T follicular helper cell (primary cell): ENCODE data around the gene KAT7.
"Not testable (repeated sequence)": the region's sequence is repeated elsewhere in the genome, so short reads cannot be mapped to it uniquely, and the experiment has no call there.

Experiments
- DNase-seq: peaks from one replicate; pipeline ENCODE4 v3.0.0-alpha.2; 2020; ENCODE audit warnings: low read depth
- total RNA-seq, 2 experiments: gene quantifications; one replicate each; lab custom pipeline; 2026; lab: John Stamatoyannopoulos, UW

The KAT7 gene
- total RNA-seq = 104 to 162 reads per million in 2 experiments

DNA sequence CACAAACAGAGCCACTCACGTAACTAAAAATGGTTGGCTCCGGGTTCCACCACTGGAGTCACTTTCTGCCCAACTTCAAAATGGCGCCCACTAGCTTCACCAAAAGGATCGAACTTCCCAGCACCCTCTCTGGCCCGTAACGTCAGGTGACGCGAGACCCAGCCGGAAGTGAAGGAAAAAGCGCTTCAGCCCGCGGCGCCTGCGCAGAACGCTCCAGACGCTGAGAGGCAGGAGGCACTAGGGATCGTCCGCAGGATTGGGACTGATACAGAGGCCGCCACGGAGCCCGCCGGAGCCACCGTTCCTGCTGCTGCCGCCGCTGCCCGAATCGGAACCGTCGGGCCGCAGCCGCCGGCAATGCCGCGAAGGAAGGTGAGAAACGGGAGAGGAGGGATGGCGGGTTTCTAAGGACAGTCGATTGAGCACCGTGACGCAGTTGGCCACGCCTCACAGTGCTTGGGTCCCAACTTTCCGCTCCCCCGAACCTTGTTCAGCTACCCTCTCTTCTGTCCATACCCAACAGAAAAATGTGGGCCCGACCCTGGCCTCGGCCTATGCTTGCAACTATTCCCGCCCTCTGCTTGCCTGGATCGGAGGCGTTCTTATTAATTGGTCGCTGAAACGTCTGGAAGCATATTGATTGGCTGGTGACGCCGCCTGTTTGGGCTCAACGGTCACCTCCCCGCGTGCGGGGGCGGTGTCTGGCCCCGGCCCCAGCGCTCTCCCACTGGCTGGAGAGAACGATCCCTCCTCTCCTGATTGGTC lies at the start of gene KAT7:
KAT7 (plus strand) TSS at position 204 of the 765 bp plus-strand sequence; CDS start at position 358, 154 bp downstream.
- peak; percentile 98 for DNase-seq

DNA sequence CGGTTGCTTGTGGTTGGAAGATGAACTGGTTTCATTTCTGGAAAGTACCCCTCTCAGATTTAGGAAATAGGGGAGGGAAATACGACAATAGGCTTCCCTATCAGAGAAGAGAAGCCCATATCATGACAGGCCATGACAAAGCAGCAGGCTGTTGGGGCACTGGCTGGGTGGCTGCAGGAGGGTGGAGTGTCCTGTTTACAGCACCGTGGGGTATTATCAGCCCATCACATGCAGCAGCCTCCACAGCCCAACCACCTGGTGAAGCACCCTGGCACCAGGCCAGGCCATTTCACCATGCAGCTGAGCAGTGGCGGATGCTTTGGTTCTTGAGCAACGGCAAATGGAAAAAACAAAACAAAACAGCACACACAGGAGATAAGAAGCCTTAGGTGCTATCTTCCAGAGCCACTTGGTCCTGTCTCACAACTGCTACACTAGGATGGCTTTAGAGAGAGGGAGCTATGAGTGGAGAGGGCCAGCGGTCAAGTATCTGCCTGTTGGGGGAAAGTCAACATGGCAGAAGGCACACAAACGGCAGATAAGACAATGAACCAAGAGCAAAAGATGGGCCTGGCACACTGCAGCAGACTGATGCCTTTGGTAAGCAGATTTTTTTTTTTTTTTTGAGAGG lies 48.7 kb upstream of the KAT7 start:
- peak; percentile 95 for DNase-seq

DNA sequence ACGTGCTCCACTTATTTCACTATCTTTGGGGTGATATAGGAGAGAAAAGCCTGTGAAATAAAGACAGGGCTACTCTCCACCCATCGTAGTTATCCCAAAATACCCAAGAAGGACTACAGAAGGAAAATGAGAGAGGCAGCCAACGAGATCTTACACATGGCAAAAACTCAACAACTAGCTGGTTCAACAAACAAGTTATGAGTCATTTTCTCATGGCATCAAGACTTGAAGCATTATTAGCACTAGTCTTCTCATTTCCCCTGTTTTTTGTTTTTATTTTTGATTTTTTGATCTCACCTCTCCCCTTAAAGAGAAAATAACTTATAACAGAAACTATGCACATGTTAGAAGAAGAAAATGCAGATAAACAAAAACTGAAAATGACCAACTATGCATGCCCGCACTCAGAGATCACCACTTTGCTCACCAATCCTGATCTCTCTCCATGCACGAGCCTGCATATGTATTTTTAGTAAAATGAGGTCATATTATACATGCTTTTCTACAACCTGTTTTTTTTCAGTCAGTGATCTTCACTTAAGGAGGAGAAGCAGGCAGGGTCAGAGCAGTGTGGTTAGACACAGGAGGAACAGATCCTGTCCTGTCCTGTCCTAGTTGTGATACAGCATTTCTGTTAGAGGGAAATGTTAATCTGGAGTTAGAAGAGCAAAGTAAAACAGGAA lies 47.3 kb upstream of the KAT7 start:
- no peak for DNase-seq

DNA sequence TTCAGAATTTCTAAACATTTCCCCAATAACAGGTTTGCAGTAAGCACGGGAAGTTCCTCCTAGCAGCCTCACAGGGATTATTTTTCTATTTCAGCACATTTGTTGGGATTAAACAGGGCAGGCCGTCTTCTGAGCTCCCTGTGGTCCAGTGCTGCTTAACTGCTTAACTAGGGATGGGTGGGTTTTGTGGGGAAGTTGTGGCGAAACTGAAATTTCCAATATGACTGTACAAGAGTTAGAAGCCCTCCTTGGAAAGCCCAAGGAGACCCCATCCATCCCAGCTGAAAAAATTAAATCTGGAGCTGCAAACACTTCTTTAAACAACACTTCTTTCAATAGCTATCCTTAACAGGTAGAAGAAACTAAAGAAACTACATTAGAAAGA lies 46.8 kb upstream of the KAT7 start:
- no peak for DNase-seq

DNA sequence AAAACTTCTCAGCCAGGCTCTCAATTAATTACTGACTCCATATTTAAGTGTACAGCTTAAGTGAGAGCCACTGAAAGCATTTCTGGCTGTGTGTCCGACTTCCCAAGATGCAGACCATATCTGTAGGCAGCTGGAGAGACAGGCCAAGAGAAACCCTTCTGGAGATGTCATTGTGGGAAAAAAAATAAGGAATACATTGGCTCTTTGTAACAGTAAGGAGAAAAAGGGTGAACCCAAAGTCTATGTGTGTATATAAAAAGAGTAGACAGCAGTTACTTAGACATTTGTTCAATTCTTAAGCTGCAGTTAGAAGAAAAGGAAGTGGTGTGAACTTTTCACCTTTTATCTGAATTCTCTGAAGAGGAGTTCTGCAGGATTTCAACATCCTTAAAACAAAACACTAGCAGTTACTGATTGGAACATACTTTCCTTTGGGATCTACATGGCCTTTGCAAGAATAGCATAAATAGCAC lies 46.3 kb upstream of the KAT7 start:
- DNase-seq = no peak

DNA sequence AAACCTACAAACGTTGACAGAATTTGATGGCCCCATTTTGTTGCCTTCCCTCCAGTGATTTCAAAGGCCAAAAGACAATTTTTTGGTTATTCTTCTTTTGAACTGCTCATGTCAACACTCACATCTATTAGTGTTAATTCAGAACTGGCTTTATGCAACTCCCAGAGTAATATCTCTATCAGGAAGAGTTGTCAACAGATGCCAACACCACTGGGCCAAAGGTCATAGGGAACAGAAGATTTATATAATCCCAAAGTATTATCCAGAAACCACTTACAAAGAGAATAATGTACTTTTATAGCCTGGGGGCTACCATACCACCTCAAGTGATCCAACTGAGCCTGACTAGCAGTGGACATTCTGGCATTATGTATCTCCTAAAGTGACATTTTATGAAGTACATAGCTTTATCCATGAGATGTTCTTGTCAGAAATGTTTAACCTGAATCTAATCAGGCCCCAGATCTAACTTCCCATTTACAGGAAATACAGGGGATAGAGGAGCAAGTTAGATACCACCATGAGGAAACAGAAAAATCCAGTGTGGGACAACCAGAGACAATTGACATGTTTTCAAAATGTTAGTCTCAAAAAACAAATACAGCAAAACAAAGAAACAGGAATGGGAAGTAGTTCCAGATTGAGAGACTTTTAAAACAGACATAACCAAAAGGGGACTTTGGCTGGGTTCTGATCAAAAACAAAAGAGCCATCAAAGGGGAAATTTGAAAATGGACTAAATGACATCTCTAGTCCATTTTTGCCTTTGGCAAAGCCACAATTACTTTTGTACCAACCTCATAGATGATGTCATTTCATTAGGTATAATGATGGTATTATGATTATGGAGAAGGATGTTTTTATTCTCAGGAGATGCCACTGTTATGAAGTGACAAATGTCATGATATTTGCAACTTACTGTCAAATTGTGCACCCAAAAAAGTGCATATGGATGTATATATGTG lies 43.0 kb upstream of the KAT7 start:
- no peak for DNase-seq

DNA sequence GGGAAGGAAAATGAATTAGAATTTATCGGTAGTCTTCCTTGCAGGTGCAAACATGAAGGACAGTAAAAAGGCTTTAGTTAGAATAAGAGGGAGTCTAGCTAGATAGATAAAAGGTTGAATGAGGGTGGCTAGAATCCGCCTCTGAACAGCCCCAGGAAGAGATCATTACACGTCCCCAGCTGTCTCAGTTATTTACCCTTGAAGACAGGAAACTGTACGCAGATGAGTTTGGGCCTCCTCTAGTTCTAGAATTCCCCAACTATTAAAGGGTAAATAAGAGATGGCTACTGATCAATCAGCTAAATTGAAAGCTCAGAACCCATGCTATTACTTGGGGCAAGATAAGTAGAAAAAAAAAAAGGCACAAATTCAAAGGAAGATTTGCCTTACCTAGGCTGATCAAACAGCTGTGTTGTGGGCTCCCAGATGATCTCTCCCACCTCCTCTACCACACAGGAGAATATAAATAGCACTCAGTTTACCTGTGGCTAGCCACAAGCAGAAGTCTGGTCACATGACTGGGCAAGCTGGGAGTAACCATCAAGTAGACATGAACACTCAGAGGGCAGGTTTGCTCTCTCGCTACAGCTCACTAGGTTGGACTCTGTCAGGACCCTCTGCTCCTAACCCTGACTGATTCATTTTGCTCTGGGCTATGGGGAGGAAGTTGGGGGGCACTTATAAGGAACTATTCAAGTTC lies 41.5 kb upstream of the KAT7 start:
- peak; percentile 27 for DNase-seq

DNA sequence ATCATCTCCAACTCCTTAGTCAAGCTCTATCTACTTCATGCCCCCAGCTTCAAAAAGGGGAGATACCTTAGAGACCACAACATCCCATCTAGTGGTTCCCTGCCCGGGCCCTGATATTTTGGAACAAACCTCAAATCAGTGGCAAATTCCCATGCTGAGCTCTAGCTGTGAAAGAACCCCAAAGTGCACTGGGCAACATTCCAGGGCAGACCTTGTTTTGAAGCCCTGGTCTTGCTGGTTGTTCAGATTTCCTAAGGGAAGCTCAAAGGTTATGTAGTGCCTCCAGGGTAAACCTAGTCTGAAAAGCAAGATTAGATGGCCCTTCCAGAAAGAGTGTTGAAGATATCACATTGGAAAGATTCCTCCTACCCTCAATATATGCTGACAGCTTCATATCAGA lies 40.8 kb upstream of the KAT7 start:
- no peak for DNase-seq

DNA sequence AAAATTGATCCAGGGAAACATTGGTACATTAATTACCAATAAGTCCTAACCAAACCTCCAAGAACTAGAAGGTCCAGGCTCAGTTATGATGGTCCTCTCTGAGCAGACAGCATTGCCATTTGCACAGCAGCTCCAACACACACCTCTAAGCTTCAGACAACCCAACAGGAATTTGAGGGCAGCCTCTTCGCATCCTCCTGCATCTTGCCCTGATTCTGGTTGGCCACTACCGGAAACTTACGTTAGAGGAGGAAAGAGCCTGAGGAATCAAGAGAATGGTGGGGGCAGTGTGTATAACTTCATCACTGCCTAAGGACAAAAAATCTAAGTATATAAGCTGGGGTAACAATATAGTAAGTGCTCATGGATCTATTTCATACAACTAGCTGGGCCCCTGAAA lies 40.3 kb upstream of the KAT7 start:
- no peak for DNase-seq

DNA sequence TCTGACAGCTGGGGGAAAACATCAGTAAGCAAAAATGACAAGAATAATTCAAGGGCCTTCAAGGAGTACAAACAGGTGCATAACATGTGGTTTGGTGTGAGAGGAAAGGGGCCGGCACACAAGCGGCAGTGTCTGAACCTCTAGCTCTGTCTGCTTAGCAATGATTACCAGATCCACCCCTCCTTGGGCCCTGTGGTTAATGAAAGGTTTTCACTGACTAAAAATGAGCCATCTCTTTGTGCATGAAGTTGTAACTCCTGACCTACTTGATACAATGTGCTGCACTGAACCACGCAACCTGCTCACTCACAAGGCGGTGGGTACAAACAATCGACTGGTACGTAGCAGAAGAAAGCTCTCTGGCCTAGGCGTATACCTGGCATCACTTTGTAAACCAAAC lies 39.7 kb upstream of the KAT7 start:
- DNase-seq = peak; percentile 50

DNA sequence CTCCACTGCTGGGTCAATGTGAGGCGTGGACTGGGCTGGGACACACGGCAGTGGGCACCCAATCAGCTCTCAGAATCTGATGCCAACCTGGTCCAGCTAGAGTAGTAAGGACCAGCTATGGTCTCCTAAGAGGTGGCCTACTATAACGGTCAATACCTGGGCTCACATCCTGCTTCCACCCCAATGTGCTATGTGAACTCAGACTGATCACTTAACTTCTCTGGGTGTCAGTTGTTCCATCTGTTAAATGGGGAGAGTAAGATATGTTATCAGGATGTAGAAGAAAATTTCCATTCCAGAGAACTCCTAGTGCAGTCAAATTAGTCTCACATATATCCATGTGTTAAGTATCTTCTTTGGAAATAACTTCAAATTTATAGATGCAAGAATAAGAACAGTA lies 38.8 kb upstream of the KAT7 start:
- no peak for DNase-seq

DNA sequence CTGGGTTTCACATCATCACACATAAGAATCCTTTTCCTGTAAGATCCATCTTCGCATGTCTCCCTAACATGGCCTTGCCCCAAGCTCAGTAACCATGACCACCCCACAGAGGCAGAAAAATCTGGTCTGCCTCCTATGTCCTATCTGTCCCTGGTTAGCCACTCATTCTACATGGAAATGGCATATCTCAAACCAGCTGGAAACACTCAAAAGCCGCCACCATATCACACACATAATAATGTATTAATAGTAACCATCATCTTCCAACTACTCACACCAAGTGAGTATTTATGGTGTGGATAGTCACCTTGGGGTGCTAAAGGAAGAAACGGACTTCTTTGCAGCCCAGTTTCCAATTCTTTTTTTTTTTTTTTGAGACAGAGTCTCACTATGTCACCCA lies 36.0 kb upstream of the KAT7 start:
- DNase-seq = no peak

DNA sequence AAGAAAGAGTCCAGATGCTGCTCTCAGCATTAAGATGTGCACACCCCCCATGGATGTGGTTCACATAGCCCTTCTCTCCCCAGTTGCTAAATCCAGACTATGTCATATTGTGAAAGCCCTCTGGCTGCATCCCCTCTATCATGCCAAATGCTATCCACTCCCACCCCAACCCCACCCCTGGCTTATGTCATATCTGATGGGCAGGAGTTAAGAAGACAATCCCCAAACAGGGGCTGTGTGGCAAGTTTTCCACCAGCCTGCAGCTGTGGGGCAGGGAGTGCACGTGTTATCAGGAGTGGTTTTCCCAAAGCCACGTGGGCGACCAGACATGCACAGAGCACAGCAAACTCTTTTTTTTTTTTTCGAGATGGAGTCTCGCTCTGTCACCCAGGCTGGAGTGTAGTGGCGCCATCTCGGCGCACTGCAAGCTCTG lies 34.5 kb upstream of the KAT7 start:
- no peak for DNase-seq

DNA sequence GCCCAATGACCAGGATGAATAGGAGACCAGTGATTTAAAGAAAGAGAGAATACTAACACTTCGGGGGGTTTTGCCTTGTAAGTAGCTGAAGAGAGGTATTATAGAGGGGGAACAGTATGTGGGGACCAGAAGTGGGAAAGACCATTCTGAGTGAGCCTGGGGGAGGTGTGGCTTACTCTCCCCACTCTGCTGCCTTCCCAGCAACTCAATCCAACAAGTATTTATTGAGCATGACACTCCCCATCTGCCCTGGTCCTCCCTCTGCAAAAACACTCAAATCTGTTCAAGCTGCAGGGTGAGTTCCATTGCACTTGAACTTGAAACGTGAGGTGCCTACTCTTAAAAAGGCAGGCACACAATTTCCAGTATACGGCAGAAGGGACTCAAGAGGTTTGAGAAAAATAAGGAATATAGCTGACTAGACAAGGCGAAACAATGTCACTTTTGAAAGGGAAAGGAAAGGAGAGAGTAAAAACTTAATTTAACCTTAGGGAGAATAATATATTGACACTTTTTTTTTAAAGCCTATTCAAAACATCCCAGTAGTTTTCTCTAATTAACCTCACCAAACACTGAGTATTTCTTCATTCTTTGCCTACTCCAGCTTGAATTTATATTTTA lies 32.7 kb upstream of the KAT7 start:
- DNase-seq = no peak

DNA sequence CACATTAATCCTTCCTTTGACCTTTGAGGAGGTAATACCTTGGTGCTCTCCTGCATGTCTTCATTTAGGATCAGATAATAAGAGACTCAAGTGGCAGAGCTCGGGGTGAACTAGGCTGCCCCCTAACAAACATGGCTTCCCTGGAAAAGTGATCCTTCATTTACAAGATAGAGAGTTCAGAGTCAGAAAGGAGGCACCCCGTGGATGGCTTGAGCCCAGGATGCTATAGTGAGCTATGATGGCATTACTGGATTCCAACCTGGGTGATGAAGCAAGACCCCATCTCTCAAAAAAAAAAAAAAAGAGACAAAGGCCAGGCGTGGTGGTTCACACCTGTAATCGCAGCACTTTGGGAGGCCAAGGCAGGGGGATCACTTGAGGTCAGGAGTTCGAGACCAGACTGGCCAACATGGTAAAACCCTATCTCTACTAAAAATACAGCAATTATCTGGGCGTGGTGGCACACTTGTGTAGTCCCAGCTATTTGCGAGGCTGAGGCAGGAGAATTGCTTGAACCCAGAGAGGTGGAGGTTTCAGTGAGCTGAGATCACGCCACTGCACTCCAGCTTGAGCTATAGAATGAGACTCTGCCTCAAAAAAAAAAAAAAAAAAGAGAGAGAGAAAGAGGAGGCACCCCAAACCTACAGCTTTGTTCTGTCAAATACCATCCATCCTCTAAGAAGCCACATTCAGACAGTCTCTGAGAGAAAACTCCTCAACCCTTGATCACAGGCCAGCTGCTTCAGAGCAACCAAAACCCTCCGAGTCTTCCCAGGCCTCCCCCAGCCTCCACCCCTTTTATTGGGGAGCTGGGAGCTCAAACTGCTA lies 31.9 kb upstream of the KAT7 start:
- no peak for DNase-seq

DNA sequence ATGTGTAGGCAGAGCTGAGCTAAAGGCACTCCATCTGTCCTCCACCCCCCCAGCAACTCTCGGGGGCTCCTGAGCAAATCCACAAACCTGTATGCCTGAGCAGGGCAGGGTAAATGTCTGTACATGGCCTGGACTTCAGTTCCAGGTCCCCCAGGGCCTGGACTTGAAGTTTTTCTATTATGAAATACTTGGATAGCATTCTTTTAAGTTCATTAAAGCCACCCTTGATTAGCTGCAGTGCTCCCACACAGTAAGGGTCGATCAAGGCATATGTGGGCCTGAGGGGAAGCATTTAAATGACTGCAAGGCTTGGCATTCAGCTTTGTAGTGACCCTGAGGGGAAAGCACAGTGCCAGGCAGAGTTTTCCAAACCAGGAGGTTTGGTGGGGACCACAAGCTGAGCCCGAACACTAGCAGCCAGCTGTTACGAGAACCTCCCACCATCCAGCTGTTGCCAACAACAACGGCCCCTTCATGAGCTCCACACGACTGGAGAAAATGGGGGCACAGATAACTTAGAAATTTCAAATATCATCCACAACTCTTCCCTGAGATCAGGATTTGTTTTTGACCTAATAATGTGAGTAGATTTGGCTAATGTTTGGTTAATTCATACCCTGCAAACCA lies 31.2 kb upstream of the KAT7 start:
- no peak for DNase-seq

DNA sequence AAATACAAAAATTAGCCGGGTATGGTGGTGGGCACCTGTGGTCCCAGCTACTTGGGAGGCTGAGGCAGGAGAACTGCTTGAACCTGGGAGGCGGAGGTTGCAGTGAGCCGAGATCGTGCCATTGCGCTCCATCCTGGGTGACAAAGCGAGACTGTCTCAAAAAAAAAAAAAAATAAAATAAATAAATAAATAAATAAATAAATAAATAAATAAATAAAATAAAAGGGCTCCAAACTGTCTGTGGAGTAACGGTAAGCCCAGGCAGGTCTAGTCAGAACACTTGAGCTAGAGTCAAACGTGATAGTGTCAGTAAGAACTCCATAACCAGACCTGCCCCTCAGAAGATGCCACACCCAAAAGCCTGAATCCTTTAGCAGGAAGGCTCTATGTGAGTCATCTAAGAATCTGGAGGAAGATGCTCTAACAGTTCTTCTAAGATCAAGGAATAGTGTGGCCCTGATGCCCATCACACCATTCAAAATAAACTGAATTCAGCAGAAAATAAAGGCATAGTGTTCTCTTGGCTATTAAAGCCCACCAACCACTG lies 29.9 kb upstream of the KAT7 start:
- not testable (repeated sequence) for DNase-seq

DNA sequence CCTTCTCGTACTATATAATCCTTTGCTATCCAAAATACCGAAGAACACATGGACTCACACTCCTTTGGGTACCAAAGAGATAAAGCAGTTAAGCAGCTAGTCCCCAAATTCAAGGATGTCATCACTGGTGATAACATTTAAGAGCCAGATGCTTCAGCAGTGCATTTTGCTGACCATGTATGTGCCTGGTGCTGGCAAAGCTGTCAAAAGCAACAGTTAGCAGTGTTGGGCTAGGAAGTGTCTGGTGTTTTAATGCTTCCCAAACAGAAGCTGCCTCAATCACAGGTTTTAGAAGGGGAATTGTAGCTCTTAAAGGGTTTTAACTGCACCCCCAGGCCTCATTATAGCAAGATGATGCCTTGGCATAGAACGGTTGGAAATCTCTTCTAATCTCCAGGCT lies 29.3 kb upstream of the KAT7 start:
- DNase-seq = no peak

DNA sequence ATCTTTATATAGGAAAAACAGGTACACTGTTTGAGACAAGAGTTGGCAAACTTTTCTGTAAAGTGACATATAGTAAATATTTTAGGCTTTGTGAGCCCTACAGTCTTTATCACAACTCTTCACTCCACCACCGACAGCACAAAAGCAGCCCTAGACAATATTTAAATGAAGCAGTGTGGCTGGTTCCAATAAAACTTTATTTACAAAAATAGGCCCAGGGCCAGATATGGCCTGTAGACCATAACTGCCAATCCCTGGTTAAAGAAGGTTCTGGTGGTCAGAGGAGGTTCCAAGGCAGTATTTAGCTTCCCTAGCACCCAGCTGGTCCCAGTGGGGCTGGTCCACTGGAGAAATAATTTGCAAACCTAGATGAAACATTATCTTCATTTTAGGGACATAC lies 28.2 kb upstream of the KAT7 start:
- no peak for DNase-seq
